Loucy (cell line): ENCODE data around the gene PROX1.

Experiments
- H2AFZ ChIP-seq: fragments of 200-600 bp; sonication (generic); 2 replicates; pipeline ENCODE4 v1.6.0; 2016; ENCODE audit warnings: antibody characterized with exemption, mild to moderate bottlenecking, low read length, moderate library complexity
- H3F3A ChIP-seq: fragments of 200-600 bp; 2 replicates; pipeline ENCODE4 v1.6.0; 2016; ENCODE audit warnings: antibody characterized with exemption, low read depth, mild to moderate bottlenecking
- H3K27me3 ChIP-seq: fragments of 200-600 bp; sonication (generic); 2 replicates; pipeline ENCODE4 v1.6.1; 2014; ENCODE audit warnings: low read length, mild to moderate bottlenecking; ENCODE audit not compliant: insufficient read depth, poor library complexity, severe bottlenecking
- H3K36me3 ChIP-seq: fragments of 200-600 bp; sonication (generic); 2 replicates; pipeline ENCODE4 v1.6.1; 2016; ENCODE audit warnings: low read length; ENCODE audit not compliant: insufficient read depth
- H3K4me1 ChIP-seq: fragments of 200-600 bp; sonication (generic); 2 replicates; pipeline ENCODE4 v1.5.1; 2014; ENCODE audit warnings: low read length, mild to moderate bottlenecking; ENCODE audit not compliant: insufficient read depth, poor library complexity, severe bottlenecking
- H3K4me2 ChIP-seq: fragments of 200-600 bp; sonication (generic); 2 replicates; pipeline ENCODE4 v1.6.0; 2014; ENCODE audit warnings: antibody characterized with exemption, low read length, low read depth, mild to moderate bottlenecking; ENCODE audit not compliant: poor library complexity, severe bottlenecking
- H3K4me3 ChIP-seq: fragments of 200-600 bp; sonication (generic); 2 replicates; pipeline ENCODE4 v1.5.1; 2014; ENCODE audit warnings: low read length, mild to moderate bottlenecking, mixed read lengths; ENCODE audit not compliant: poor library complexity, severe bottlenecking
- H3K79me2 ChIP-seq: fragments of 200-600 bp; sonication (generic); 2 replicates; pipeline ENCODE4 v1.6.1; 2014; ENCODE audit warnings: low read length; ENCODE audit not compliant: insufficient read depth
- H3K9ac ChIP-seq: fragments of 200-600 bp; sonication (generic); 2 replicates; pipeline ENCODE4 v1.6.0; 2014; ENCODE audit warnings: mild to moderate bottlenecking, low read depth, low read length, moderate library complexity; ENCODE audit not compliant: poor library complexity, severe bottlenecking
- H3K9me2 ChIP-seq: fragments of 200-600 bp; sonication (generic); replicated peaks from 2 replicates; pipeline ENCODE4 v1.6.1; 2016; ENCODE audit warnings: low read depth, low read length, mixed read lengths
- H3K9me3 ChIP-seq: fragments of 200-600 bp; sonication (generic); 2 replicates; pipeline ENCODE4 v1.6.1; 2014; ENCODE audit warnings: mild to moderate bottlenecking, antibody characterized with exemption, low read length, low read depth; ENCODE audit not compliant: insufficient read depth
- H4K20me1 ChIP-seq: fragments of 200-600 bp; sonication (generic); 2 replicates; pipeline ENCODE4 v1.6.0; 2014; ENCODE audit warnings: antibody characterized with exemption, low read length, mild to moderate bottlenecking; ENCODE audit not compliant: insufficient read depth, poor library complexity, severe bottlenecking
- CTCF ChIP-seq: fragments of 200-600 bp; sonication (generic); conservative IDR thresholded peaks from 2 replicates; pipeline ENCODE4 v1.5.1; 2014; ENCODE audit warnings: mild to moderate bottlenecking, antibody characterized with exemption, low read length
- EZH2phosphoT487 ChIP-seq: fragments of 200-600 bp; IDR thresholded peaks from 2 replicates; pipeline ENCODE4 v1.6.1; 2018; ENCODE audit warnings: antibody characterized with exemption, mild to moderate bottlenecking, moderate library complexity, borderline replicate concordance

PROX1 gene

DNA sequence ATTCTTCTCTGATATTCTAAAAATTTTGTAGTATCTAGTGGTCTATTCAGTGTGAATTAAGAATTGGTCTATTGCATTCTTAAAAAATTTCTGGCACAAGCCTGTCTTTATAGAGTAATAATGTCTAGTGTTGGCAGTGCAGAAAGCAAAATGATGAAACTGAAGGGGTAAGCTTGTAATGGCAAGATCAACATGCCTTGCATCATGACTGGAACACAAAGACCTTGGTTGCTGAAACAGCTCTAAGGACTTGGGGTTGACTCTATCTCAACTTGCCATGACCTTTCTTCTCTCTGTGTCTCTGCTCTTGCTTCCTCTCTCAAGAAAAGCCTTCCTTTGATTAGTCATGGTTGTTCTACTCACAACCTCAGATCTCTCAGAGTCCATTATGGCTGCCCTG lies 46.8 kb upstream of the PROX1 start:
- no peaks in the 10 kb centered on the region for H3K4me1 ChIP-seq
- H3F3A ChIP-seq = no peaks in the 10 kb centered on the region
- H3K79me2 ChIP-seq = no peaks in the 10 kb centered on the region
- no peak for TF ChIP-seq CTCF
- no peak for TF ChIP-seq EZH2phosphoT487
- no peaks in the 10 kb centered on the region for H3K27me3 ChIP-seq
- H3K36me3 ChIP-seq = no peaks in the 10 kb centered on the region
- H3K9ac ChIP-seq = no peak overlapping the region
- H3K9me2 ChIP-seq = no peaks in the 10 kb centered on the region
- H3K9me3 ChIP-seq = no peaks in the 10 kb centered on the region
- H3K4me3 ChIP-seq = no peak overlapping the region
- H4K20me1 ChIP-seq = no peaks in the 10 kb centered on the region
- H3K4me2 ChIP-seq = no peak overlapping the region
- H2AFZ ChIP-seq = no peak overlapping the region

DNA sequence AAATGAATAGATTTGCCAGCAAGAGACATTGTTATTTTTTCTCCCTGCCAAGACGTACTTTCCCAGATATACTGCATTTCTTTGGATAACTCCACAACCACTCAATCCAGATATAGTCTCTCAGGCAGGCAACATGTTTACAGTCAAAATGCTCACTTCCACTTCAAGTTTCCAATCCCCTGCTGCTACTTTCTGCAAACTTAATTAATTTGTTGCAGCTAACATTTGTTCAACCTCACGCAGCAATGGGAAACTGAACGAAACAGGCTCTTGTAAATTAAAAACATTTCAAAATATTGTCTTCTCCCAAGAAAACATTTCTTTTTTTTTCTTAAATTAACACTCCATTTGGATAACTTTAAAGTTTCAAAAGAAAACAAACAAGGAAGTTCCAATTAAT lies 45.7 kb upstream of the PROX1 start:
- Histone ChIP-seq H3K36me3 (no peaks in the 10 kb centered on the region), H3K9me2 (no peaks in the 10 kb centered on the region), H3K4me1 (no peaks in the 10 kb centered on the region), H3F3A (no peaks in the 10 kb centered on the region), H3K9me3 (no peaks in the 10 kb centered on the region), H3K27me3 (no peaks in the 10 kb centered on the region), H3K79me2 (no peaks in the 10 kb centered on the region), H3K4me3 (no peak overlapping the region), H3K4me2 (no peak overlapping the region), H4K20me1 (no peaks in the 10 kb centered on the region), H2AFZ (no peak overlapping the region), H3K9ac (no peak overlapping the region)
- no peak for TF ChIP-seq EZH2phosphoT487
- TF ChIP-seq CTCF = no peak

- Histone ChIP-seq H3K4me3 (no peak overlapping the region), H3F3A (no peaks in the 10 kb centered on the region), H3K27me3 (no peaks in the 10 kb centered on the region), H4K20me1 (no peaks in the 10 kb centered on the region), H3K36me3 (no peaks in the 10 kb centered on the region), H3K4me1 (no peaks in the 10 kb centered on the region), H3K9ac (no peak overlapping the region), H3K9me2 (no peaks in the 10 kb centered on the region), H3K4me2 (no peak overlapping the region), H3K79me2 (no peaks in the 10 kb centered on the region), H2AFZ (no peak overlapping the region), H3K9me3 (no peaks in the 10 kb centered on the region)
- TF ChIP-seq CTCF = no peak
- TF ChIP-seq EZH2phosphoT487 = no peak
These were observed 40.5 kb upstream of the PROX1 start for GRCh38 chr1:213947200-213947801.
